Measurements from ENCODE around the gene GIGYF2. TPM values are rescaled to one million over a fixed set of nuclear protein-coding genes. Genes with fewer than 3 reads are reported as not detected.

Gene GIGYF2
- total and polyA plus RNA-seq, 2 experiments from 2014 or later: 29.8 to 63.6 TPM

DNA sequence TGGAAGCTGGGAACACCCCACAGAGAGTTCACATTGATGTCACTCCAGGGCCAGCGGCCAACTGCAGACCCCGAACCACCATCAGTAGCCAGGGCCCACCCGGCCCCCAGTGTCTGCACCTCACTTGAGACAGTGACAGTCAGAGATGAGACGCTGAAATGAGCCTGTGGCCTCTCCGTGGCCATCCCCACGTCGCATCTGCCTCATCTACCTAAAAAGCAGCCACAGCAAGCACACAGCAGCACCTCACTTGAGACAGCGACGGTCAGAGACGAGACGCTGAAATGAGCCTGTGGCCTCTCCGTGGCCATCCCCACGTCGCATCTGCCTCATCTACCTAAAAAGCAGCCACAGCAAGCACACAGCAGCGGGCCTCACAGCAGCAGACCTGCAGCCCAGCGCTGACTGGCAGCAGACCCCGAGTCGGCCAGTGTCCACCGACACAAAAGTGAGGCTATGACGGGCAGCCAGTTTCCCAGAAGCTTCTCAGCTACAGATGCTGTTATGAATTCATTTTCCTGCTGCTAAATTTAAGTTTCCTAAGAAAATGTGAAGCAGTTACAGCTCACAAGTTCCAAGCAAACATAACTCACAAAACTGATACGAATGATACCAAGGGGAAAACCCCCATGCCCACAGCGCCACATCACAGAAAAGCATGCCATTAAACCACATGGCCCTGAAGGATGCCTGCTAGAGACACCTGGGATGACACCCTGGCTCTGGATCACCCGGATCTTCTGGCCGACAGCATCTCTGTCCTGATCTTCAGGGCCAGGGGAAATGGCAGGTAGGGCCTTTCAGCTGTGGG lies 200.7 kb downstream of the GIGYF2 start:
- Histone ChIP-seq H3K36me3 (replicated peaks; ENCODE audit: insufficient read depth, low read depth) (no peaks in the 10 kb centered on the region), H3K27me3 (no peaks in the 10 kb centered on the region), H4K20me1 (ENCODE audit: insufficient read depth, poor library complexity, severe bottlenecking) (no peaks in the 10 kb centered on the region), H3K79me2 (no peaks in the 10 kb centered on the region), H3K4me3 (no peak overlapping the region), H3K9me3 (ENCODE audit: low read depth) (no peaks in the 10 kb centered on the region), H3K4me1 (ENCODE audit: insufficient read depth) (no peaks in the 10 kb centered on the region), H3K27ac (no peak overlapping the region), H3K9me2 (replicated peaks; ENCODE audit: insufficient read depth) (no peaks in the 10 kb centered on the region), H2AFZ (no peak overlapping the region), H3K4me2 (no peak overlapping the region)
- WGBS (ENCODE audit: low lambda C conversion rate, missing lambda C conversion rate): 97% methylated on average over 24 of the region's 24 CpGs
- TF ChIP-seq EZH2phosphoT487 (IDR thresholded peaks at IDR 0.05; ENCODE audit: low read depth, severe bottlenecking, unreplicated experiment) (no peak), EZH2 (IDR thresholded peaks at IDR 0.05; ENCODE audit: borderline replicate concordance) (no peak)
- TF ChIP-seq, protein P1, sequence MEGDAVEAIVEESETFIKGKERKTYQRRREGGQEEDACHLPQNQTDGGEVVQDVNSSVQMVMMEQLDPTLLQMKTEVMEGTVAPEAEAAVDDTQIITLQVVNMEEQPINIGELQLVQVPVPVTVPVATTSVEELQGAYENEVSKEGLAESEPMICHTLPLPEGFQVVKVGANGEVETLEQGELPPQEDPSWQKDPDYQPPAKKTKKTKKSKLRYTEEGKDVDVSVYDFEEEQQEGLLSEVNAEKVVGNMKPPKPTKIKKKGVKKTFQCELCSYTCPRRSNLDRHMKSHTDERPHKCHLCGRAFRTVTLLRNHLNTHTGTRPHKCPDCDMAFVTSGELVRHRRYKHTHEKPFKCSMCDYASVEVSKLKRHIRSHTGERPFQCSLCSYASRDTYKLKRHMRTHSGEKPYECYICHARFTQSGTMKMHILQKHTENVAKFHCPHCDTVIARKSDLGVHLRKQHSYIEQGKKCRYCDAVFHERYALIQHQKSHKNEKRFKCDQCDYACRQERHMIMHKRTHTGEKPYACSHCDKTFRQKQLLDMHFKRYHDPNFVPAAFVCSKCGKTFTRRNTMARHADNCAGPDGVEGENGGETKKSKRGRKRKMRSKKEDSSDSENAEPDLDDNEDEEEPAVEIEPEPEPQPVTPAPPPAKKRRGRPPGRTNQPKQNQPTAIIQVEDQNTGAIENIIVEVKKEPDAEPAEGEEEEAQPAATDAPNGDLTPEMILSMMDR (IDR thresholded peaks at IDR 0.05; ENCODE audit: poor library complexity): no peak
- peak; percentile 1 for DNase-seq (ENCODE audit: low spot score)

DNA sequence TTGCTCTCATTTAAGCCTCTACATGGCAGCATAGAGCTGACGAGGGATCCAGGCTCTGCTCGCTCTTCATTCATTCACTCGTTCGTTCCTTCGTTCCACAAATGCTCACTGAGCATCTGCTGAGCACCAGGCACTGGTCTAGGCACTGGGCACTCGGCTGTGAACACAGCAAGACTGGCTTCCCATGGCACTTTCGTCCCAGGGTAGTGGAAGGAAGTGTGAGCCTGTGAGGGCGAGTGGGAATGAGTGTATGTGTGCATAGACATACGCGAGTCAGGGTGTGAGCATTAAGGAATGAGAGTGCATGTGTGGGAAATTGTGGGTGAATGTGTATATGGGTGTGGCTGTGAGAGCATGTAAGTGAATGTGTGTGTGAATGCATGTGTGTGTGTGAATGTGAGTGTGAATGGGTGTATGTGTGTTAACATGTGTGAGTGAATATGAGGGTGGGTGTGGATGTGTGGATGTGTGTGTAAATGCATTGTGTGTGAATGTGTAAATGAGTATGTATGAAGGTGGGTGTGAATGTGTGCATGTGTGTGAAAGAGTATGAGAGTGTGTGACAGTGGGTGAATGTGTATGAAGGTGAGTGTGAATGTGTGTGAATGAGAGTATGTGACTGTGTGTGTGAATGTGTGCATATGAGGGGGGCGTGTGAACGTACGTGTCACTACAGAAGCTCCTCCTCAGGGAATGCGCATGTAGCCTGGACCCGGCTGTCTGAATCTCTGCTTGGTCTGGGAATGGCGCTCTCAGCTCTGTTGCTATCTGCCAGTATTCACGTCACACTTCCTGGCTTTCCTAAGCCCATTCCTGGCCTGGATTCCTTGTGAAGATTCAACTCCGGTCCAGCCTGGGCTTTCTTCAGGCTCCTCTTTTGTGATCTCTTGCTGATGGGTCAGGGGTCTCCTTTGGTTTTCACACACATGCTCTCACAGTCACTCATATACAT lies 201.7 kb downstream of the GIGYF2 start:
- peak; percentile 48 for DNase-seq (ENCODE audit: low spot score)
- Histone ChIP-seq H3K27me3 (no peaks in the 10 kb centered on the region), H3K9me2 (replicated peaks; ENCODE audit: insufficient read depth) (no peaks in the 10 kb centered on the region), H3K4me2 (no peak overlapping the region), H3K9me3 (ENCODE audit: low read depth) (no peaks in the 10 kb centered on the region), H2AFZ (no peak overlapping the region), H3K79me2 (no peaks in the 10 kb centered on the region), H3K4me3 (no peak overlapping the region), H3K4me1 (ENCODE audit: insufficient read depth) (no peaks in the 10 kb centered on the region), H3K27ac (no peak overlapping the region), H4K20me1 (ENCODE audit: insufficient read depth, poor library complexity, severe bottlenecking) (no peaks in the 10 kb centered on the region), H3K36me3 (replicated peaks; ENCODE audit: insufficient read depth, low read depth) (no peaks in the 10 kb centered on the region)
- TF ChIP-seq, protein P1 (IDR thresholded peaks at IDR 0.05; ENCODE audit: poor library complexity): no peak
- 79% methylated on average over 18 of the region's 18 CpGs for WGBS (ENCODE audit: low lambda C conversion rate, missing lambda C conversion rate)

DNA sequence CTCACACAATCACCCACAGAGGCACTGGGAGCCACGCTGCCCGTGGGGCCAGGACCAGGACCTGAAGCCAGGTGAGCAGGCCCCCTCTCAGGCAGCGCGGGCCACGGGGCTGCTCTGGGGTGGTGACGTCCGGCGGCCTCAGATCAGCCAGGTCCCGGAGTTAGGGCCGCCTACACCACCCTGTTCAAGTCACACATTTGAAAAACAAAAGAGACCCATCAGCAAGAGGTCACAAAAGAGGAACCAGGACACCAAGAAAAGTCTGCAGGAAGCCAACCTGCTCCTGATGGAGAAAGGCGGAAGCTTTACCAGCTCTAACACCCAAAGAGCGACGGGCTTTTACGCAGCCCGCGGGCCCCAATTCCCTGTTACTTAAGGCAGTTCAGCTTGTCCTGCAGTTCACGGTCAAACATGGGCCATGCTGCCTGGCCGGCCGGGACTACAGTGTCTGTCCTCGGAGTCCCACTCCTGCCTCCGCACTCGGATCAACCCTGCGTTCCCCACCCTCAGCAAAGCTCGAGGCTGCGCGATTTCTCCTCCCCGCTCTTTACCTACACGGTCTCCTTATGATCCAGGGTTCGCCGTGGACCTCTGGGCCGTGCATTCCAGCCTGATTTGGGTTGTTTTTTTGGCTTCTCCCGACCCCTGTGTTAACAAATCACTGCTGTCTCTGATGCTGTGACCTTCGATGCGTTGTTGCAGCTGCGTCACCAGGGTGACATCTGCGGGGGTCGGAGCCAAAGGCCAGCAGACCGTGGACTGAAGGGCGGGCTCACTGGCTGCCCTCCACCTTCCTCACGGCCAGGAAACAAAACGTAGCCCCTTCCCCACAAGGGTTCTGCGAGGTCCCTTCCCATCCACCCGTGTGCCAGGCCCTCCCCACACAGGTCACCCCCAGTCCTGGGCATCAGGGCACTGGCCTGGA lies 203.9 kb downstream of the GIGYF2 start:
- peak; percentile 1 for DNase-seq (ENCODE audit: low spot score)
- no peak overlapping the region for H3K4me2 ChIP-seq

More for the DNA sequence above, 203.9 kb downstream of the GIGYF2 start:
- TF ChIP-seq EZH2 (IDR thresholded peaks at IDR 0.05; ENCODE audit: borderline replicate concordance) (no peak), EZH2phosphoT487 (IDR thresholded peaks at IDR 0.05; ENCODE audit: low read depth, severe bottlenecking, unreplicated experiment) (no peak)
- TF ChIP-seq, protein P1 (IDR thresholded peaks at IDR 0.05; ENCODE audit: poor library complexity): no peak
- Histone ChIP-seq H3K4me1 (ENCODE audit: insufficient read depth) (no peaks in the 10 kb centered on the region), H3K27me3 (no peaks in the 10 kb centered on the region), H2AFZ (no peak overlapping the region), H3K27ac (no peak overlapping the region), H4K20me1 (ENCODE audit: insufficient read depth, poor library complexity, severe bottlenecking) (no peaks in the 10 kb centered on the region), H3K36me3 (replicated peaks; ENCODE audit: insufficient read depth, low read depth) (no peaks in the 10 kb centered on the region), H3K9me3 (ENCODE audit: low read depth) (no peaks in the 10 kb centered on the region), H3K4me3 (no peak overlapping the region), H3K79me2 (no peaks in the 10 kb centered on the region), H3K9me2 (replicated peaks; ENCODE audit: insufficient read depth) (no peaks in the 10 kb centered on the region)
- 72% methylated on average over 43 of the region's 43 CpGs for WGBS (ENCODE audit: low lambda C conversion rate, missing lambda C conversion rate)

All from hepatocyte (in vitro differentiated cells).